Upper lobe of left lung (tissue), 6 donors: ENCODE data around the gene CFAP299. TPM values are rescaled to one million over a fixed set of nuclear protein-coding genes. Genes with fewer than 3 reads are reported as not detected.

Experiments used
- ATAC-seq, 2 donors: fragments of 200-7000 bp; cut with Tn5 transposase; one replicate each; pipeline ENCODE4 v1.9.1; 2022; ENCODE audit warnings: mild to moderate bottlenecking in 2 of 2, moderate library complexity in 2 of 2; ENCODE audit not compliant: low FRiP score in 2 of 2
- DNase-seq, 2 donors: peaks; one replicate each; pipeline ENCODE4 v3.0.0-alpha.2; 2019 to 2020
- H3K27ac ChIP-seq, 4 donors: fragments of 200-600 bp; sonication (generic); one replicate each; pipeline ENCODE4 v1.5.1; 2016 to 2019
- H3K27me3 ChIP-seq, 4 donors: fragments of 200-600 bp; sonication (generic); one replicate each; pipeline ENCODE4 v1.5.1; 2017 to 2019
- H3K36me3 ChIP-seq, 4 donors: fragments of 200-600 bp; sonication (generic); one replicate each; pipeline ENCODE4 v1.5.1; 2016 to 2019
- H3K4me1 ChIP-seq, 4 donors: fragments of 200-600 bp; sonication (generic); one replicate each; pipeline ENCODE4 v1.5.1; 2018 to 2019
- H3K4me3 ChIP-seq, 4 donors: fragments of 200-600 bp; sonication (generic); one replicate each; pipeline ENCODE4 v1.5.1; 2017 to 2019; ENCODE audit warnings: mild to moderate bottlenecking in 2 of 4, moderate library complexity in 1 of 4
- H3K9me3 ChIP-seq, 4 donors: fragments of 200-600 bp; sonication (generic); one replicate each; pipeline ENCODE4 v1.5.1; 2018 to 2019
- EP300 ChIP-seq, 4 donors: sonication (generic); formaldehyde crosslinking; IDR thresholded peaks; one replicate each; pipeline ENCODE4 v1.5.1; 2017; ENCODE audit warnings: antibody characterized with exemption in 4 of 4, control low read depth in 2 of 4
- POLR2A ChIP-seq, 4 donors: fragments of 450-650 bp; IDR thresholded peaks; one replicate each; pipeline ENCODE4 v1.5.1; 2016 to 2017; ENCODE audit warnings: antibody characterized with exemption in 4 of 4, mild to moderate bottlenecking in 2 of 4
- POLR2AphosphoS5 ChIP-seq, 2 donors: sonication (generic); formaldehyde crosslinking; IDR thresholded peaks; one replicate each; pipeline ENCODE4 v1.5.1; 2017; ENCODE audit warnings: antibody characterized with exemption in 2 of 2
- WGBS, 2 donors: methylation state at CpG; one replicate each; pipeline ENCODE4 v1.1.5; 2017 to 2018; 5-methylcytosine and 5-hydroxymethylcytosine counted together
- total RNA-seq, 6 donors: library from RNA; depleted of rRNA in 4 of 6; stranded (reverse); fragments of >200 nt in 4 of 6; gene quantifications; one replicate each; pipeline versions ENCODE4 v1.1.0 to v1.2.1, GENCODE V29; 2016 to 2021
- TF ChIP-seq, protein P1 (sequence below), 6 experiments: fragments of 450-650 bp in 4 of 6; fragments of 200-600 bp in 2 of 6; sonication (generic) in 2 of 6; IDR thresholded peaks; one replicate each; pipeline ENCODE4 v1.5.1; 2016 to 2019; ENCODE audit warnings: antibody characterized with exemption in 6 of 6
- donor health status: DM: no; HTN: no; CAD: no; lungs with moderate emphysema.
- donor health status: DM: no; HTN: yes; CAD: no; lungs with severe emphysema.

The CFAP299 gene
- total RNA-seq, 6 donors from 2014 or later: 0.46 to 31.6 (median 3.9) TPM

DNA sequence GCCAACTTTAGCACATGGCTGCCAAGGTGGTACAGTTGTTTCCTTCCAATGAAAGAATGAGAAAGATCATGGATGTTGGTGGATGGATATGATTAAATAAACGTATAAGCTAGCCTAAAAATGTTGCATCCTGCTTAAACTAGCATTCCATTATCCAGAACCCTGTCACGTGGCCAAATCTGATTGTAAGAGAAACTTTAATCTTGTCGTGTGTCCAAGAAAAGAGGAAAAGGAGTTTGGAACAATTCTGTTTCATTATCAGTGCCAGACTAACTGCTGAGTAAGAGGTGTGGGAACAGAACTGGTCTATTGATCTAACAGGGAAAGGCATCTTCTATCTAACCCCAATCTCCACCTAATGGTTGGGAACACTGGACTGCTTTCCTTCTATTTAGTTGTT, 369.8 kb downstream of the CFAP299 start:
- WGBS, 2 donors: 45 to 54% methylated on average over 3 of the region's 3 CpGs
- H3K4me1 ChIP-seq: no peaks in the 10 kb centered on the region
- TF ChIP-seq POLR2AphosphoS5 (IDR thresholded peaks at IDR 0.05): no peak
- no peak overlapping the region for H3K27ac ChIP-seq
- ATAC-seq (no peak), DNase-seq (no peak)
- H3K4me3 ChIP-seq: no peak overlapping the region
- H3K36me3 ChIP-seq: no peaks in the 10 kb centered on the region
- H3K27me3 ChIP-seq: no peaks in the 10 kb centered on the region
- H3K9me3 ChIP-seq: no peaks in the 10 kb centered on the region

DNA sequence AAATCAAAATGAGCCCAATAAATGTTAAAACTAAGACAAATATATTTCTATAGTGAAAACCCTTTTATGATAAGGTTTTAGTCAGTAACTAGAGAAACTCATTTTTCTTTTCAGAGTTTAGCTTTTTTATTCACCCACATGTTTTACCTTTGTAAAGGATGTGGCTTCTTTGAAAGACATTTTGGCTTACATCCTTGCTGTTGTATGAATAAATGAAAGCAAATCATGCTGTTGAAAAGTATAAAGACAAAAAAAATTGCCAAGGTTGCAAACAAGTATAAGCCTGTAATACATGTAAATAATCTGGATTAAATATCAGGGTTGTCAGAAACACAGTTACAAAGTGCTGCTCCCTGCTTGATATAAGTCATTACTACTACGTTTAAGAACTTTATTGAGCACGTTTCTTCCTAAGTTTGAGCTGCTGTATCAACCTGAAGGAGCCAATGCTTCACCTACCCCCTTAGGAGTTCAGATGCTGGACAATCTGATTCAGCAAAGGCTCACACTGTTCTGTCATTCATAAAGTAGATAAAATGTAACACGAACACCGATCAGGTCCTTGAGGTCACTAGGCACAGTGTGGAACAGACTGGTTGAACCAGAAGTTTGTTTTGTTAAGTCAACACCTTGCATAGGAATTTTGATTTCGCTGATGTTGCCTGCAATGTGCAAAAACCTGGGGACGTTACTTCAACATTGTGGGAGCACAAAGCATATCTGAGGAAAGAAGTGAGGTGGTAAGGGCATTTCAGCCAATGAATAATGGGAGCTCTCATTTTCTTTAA, 373.7 kb downstream of the CFAP299 start:
- Histone ChIP-seq H3K36me3 (no peaks in the 10 kb centered on the region), H3K4me1 (no peaks in the 10 kb centered on the region), H3K27me3 (no peaks in the 10 kb centered on the region), H3K4me3 (no peak overlapping the region), H3K27ac (no peak overlapping the region), H3K9me3 (no peaks in the 10 kb centered on the region)
- TF ChIP-seq POLR2A (IDR thresholded peaks at IDR 0.05) (no peak), POLR2AphosphoS5 (IDR thresholded peaks at IDR 0.05) (no peak), EP300 (IDR thresholded peaks at IDR 0.05) (no peak)
- TF ChIP-seq, protein P1, sequence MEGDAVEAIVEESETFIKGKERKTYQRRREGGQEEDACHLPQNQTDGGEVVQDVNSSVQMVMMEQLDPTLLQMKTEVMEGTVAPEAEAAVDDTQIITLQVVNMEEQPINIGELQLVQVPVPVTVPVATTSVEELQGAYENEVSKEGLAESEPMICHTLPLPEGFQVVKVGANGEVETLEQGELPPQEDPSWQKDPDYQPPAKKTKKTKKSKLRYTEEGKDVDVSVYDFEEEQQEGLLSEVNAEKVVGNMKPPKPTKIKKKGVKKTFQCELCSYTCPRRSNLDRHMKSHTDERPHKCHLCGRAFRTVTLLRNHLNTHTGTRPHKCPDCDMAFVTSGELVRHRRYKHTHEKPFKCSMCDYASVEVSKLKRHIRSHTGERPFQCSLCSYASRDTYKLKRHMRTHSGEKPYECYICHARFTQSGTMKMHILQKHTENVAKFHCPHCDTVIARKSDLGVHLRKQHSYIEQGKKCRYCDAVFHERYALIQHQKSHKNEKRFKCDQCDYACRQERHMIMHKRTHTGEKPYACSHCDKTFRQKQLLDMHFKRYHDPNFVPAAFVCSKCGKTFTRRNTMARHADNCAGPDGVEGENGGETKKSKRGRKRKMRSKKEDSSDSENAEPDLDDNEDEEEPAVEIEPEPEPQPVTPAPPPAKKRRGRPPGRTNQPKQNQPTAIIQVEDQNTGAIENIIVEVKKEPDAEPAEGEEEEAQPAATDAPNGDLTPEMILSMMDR (IDR thresholded peaks at IDR 0.05): no peak
- ATAC-seq (no peak), DNase-seq (no peak)
- 41% methylated on average over 6 of the region's 6 CpGs for WGBS, 2 donors

DNA sequence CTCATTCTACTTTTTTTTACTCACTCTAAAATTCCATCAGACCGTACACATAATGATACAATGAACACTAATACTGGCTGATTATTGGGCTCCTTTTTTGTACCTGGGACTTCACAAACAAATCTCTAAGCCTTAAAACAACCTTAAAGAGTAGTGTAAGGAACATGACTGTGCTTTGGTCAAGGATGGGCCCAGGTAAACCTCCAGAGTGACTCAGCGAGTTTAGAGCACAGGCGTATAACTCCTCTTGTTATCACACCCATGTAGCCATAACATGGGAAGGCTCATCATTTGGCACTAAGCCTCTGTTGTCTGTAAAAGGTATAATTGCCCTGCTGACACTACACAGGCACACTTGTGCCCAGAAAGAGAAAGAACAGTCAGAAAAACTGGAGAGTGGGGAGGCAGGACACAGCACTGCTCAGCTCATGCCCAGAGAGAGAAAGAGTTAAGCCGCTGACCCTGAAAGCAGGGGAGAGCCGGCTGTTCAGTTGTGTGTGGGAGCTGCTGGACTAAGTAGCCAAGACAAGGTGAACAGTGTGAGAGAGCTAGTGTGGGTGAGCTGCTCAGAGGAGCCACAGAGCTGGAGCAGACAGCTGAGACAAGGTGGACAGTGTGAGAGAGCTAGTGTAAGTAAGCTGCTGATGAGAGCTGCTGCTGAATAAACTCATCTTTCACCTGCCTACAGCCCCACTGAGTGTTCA, 375.4 kb downstream of the CFAP299 start:
- Histone ChIP-seq H3K27ac (no peak overlapping the region), H3K4me1 (no peaks in the 10 kb centered on the region), H3K9me3 (no peaks in the 10 kb centered on the region), H3K36me3 (no peaks in the 10 kb centered on the region), H3K27me3 (no peaks in the 10 kb centered on the region), H3K4me3 (no peak overlapping the region)
- WGBS, 2 donors: 70 to 71% methylated on average over 5 of the region's 5 CpGs
- ATAC-seq: no peak
- TF ChIP-seq EP300 (IDR thresholded peaks at IDR 0.05): no peak
- no peak for DNase-seq

DNA sequence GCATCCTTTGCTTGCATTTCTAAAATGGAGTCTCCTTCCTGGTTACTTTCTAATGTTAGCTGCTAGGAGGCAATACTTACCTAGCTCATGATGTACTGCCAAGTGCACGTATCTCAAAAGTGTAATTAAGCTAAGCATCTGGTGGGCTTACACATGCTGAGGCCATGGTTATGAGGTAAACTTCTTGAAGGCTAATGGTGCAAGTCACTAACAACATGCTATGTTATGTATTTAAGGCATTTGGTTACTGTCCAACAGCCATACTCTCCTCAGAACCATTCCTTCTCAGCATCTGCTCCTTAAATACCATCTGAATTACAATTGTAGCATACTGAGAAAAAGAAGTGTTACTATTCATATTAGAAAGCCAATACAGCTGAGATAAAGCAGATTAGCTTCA, 376.4 kb downstream of the CFAP299 start:
- Histone ChIP-seq H3K4me3 (no peak overlapping the region), H3K27ac (no peak overlapping the region), H3K27me3 (no peaks in the 10 kb centered on the region), H3K4me1 (no peaks in the 10 kb centered on the region), H3K9me3 (no peaks in the 10 kb centered on the region), H3K36me3 (no peaks in the 10 kb centered on the region)
- no peak for DNase-seq
- no peak for ATAC-seq
- 85 to 86% methylated on average over 1 of the region's 1 CpG for WGBS, 2 donors
- TF ChIP-seq POLR2A (IDR thresholded peaks at IDR 0.05) (no peak), POLR2AphosphoS5 (IDR thresholded peaks at IDR 0.05) (no peak)

DNA sequence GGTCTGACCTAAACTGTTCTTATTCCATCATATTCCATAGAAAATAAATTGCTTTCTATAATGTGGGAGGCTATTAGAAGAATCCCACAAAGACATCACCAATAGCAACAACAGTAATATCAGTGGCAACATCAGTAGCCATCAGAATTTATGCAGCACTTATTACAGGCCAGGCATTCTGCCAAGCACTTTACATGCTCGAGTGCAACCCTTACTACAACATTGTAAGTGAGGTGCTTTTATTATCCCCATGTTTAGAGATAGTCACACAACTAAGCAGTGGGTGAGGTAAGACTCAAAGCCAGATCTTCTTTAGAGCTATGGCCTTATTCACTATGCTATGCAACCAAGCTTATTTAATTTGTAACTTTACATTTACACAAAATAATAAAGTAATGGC, 377.9 kb downstream of the CFAP299 start:
- DNase-seq (no peak), ATAC-seq (no peak)

DNA sequence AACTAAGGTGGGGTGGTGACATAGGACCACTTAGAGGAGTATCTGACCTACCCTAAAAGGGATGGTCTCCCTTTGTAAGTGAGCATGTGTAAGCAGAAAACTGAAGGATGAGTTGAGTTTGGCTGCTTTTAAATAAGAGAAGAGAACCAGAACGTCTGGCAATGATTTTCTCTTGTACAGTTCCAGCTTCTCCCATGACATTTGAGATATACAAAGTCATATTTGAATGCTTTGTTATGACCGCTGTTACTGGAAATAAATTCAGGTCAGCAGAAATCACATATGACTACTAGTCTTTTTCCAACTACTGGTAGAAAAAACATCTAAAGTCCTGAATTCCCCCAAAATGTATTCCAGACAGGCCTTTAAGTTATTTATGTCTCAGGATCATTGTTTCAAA, 381.7 kb downstream of the CFAP299 start:
- no peak for ATAC-seq
- Histone ChIP-seq H3K4me3 (no peak overlapping the region), H3K27me3 (no peaks in the 10 kb centered on the region), H3K9me3 (peaks cover 0 to 14% (median 4%) of the 10 kb centered on the region in 4 donors), H3K36me3 (no peaks in the 10 kb centered on the region), H3K4me1 (no peaks in the 10 kb centered on the region), H3K27ac (no peak overlapping the region)
- DNase-seq: no peak
- no peak for TF ChIP-seq POLR2A (IDR thresholded peaks at IDR 0.05)
- 68 to 76% methylated on average over 2 of the region's 2 CpGs for WGBS, 2 donors

More for the DNA sequence above, 377.9 kb downstream of the CFAP299 start:
- no peaks in the 10 kb centered on the region for H3K36me3 ChIP-seq
- no peaks in the 10 kb centered on the region for H3K9me3 ChIP-seq
- no peak for TF ChIP-seq POLR2AphosphoS5 (IDR thresholded peaks at IDR 0.05)
- TF ChIP-seq, protein P1 (IDR thresholded peaks at IDR 0.05): no peak
- no peak for TF ChIP-seq POLR2A (IDR thresholded peaks at IDR 0.05)
- TF ChIP-seq EP300 (IDR thresholded peaks at IDR 0.05): no peak
- H3K27ac ChIP-seq: no peak overlapping the region
- WGBS, 2 donors: 19 to 29% methylated on average over 1 of the region's 1 CpG
- H3K4me1 ChIP-seq: no peaks in the 10 kb centered on the region
- no peaks in the 10 kb centered on the region for H3K27me3 ChIP-seq
- no peak overlapping the region for H3K4me3 ChIP-seq
